Measurements from ENCODE around the gene FGD3. TPM values are rescaled to one million over a fixed set of nuclear protein-coding genes. Genes with fewer than 3 reads are reported as not detected.

FGD3 gene
- total RNA-seq, 2 experiments from 2014 or later, result 57.7 to 58.8 TPM

DNA sequence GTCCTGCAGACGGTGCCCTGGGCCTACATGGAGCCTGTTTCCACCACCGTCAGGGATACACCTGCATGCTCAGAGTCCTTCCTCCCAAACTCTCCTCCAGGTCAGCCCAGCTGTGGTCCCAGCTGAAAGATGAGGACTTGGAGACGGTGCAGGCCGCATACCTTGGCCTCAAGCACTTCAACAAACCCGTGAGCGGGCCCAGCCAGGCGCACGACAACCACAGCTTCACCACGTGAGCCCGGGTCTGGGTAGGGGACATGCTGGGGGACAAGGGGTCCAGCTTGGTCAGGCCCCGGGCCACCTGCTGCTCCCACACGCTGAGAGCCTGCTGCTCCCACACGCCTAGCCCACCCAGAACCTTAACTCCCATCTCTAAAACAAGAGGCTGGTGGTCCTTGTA is 132.0 kb downstream of the FGD3 start:
- intact Hi-C loops (cut with micrococcal nuclease), result no loop called here
- H3K9me3 Mint-ChIP-seq, result peaks cover 2% of the 10 kb centered on the region
- no peaks in the 10 kb centered on the region for H3K27me3 Mint-ChIP-seq (ENCODE audit: low read depth)
- H3K4me3 Mint-ChIP-seq, result no peak overlapping the region
- peaks cover 35% of the 10 kb centered on the region for H3K36me3 Mint-ChIP-seq (ENCODE audit: low read depth)
- DNase-seq, result peak; percentile 3
- peak overlapping the region; percentile 18 for H3K27ac Mint-ChIP-seq
- H3K4me1 Mint-ChIP-seq (ENCODE audit: low read depth), result peaks cover 60% of the 10 kb centered on the region
- CTCF ChIA-PET, result no interaction called here

- peak; percentile 3 for DNase-seq
- Mint-ChIP-seq H3K27me3 (ENCODE audit: low read depth) (no peaks in the 10 kb centered on the region), H3K9me3 (peaks cover 2% of the 10 kb centered on the region), H3K36me3 (ENCODE audit: low read depth) (peaks cover 42% of the 10 kb centered on the region), H3K4me3 (no peak overlapping the region), H3K27ac (peak overlapping the region; percentile 95), H3K4me1 (ENCODE audit: low read depth) (peaks cover 50% of the 10 kb centered on the region)
- CTCF ChIA-PET, result interaction anchor here (0.6 kb wide), 1 partner anchor 123 kb away, joined by 4 read pairs; no protein-coding TSS in a partner anchor
- intact Hi-C loops (cut with micrococcal nuclease), result no loop called here
Observed at GRCh38 chr9:93080406-93080805, 133.1 kb downstream of the FGD3 start.

DNA sequence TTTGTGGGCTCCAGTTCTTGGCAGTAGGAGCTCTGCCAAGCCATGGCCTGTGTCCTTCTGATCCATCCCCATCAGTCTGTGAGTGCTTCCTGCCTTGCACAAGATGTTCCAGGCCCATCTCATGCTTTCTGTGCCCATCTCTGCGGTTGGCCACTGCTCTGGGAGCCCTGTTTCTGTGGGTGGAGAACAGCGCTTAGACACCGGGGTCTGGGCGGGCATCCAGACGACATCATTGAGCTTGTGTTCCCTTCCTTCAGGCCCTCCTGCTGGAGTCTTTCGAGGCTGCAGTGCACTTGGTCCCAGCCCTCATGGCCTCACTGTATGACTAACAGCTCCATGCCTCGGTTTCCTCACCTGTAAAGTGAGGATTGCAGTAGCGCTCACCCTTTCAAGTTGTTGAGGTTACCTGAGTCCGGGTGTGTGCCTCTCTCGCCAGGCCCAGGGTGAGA is 133.8 kb downstream of the FGD3 start:
- peak overlapping the region; percentile 95 for H3K27ac Mint-ChIP-seq
- peaks cover 46% of the 10 kb centered on the region for H3K36me3 Mint-ChIP-seq (ENCODE audit: low read depth)
- DNase-seq, result peak; percentile 3
- H3K9me3 Mint-ChIP-seq, result peaks cover 2% of the 10 kb centered on the region
- no peak overlapping the region for H3K4me3 Mint-ChIP-seq
- no peaks in the 10 kb centered on the region for H3K27me3 Mint-ChIP-seq (ENCODE audit: low read depth)
- CTCF ChIA-PET, result interaction anchor here (0.6 to 2.6 kb wide), 4 partner anchors 9 to 124 kb away, joined by 3 to 8 read pairs (median 4); no protein-coding TSS in a partner anchor
- peaks cover 48% of the 10 kb centered on the region for H3K4me1 Mint-ChIP-seq (ENCODE audit: low read depth)
- intact Hi-C loops (cut with micrococcal nuclease), result no loop called here

GRCh38 chr9:93081931-93082330 is 134.6 kb downstream of the FGD3 start:
- CTCF ChIA-PET, result interaction anchor here (1.4 to 2.6 kb wide), 3 partner anchors 17 to 27 kb away, joined by 4 to 8 read pairs (median 5); no protein-coding TSS in a partner anchor
- Mint-ChIP-seq H3K27me3 (ENCODE audit: low read depth) (no peaks in the 10 kb centered on the region), H3K36me3 (ENCODE audit: low read depth) (peaks cover 51% of the 10 kb centered on the region), H3K27ac (peak overlapping the region; percentile 95), H3K4me1 (ENCODE audit: low read depth) (peaks cover 47% of the 10 kb centered on the region), H3K9me3 (peaks cover 2% of the 10 kb centered on the region), H3K4me3 (no peak overlapping the region)
- no peak for DNase-seq
- intact Hi-C loops (cut with micrococcal nuclease), result no loop called here

DNA sequence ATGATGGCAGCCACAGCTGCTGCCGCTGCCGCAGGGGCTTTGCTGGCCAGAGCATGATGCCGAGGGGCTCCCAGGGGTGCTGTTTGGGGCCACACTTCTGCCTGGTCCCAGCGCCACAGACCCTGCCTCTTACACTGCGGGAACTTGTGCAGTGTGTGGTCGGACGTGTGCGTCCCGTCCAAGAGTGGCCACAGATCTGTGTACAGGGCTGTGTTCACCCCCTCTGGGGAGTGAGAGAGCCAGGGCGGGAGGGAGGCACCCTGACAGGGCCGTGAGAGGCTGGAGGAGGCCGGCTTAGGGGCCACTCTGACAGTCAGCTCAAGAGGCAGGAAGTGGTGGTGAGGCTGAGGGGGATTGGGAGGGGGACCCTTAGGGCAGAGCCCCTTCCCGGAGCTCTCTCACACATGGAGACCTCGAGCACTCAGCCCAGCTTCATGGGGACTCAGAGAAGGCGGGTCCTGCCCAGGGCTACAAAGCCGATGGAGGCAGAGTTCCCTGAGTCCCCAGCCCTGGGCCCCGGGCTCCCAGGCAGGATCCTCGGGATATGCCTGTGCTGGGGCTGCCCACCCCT is 135.6 kb downstream of the FGD3 start:
- no peak overlapping the region for H3K4me3 Mint-ChIP-seq
- no peaks in the 10 kb centered on the region for H3K27me3 Mint-ChIP-seq (ENCODE audit: low read depth)
- CTCF ChIA-PET, result interaction anchor here (1.7 to 2.6 kb wide), 2 partner anchors 18 to 26 kb away, joined by 5 to 8 read pairs; no protein-coding TSS in a partner anchor
- peak overlapping the region; percentile 95 for H3K27ac Mint-ChIP-seq
- H3K36me3 Mint-ChIP-seq (ENCODE audit: low read depth), result peaks cover 51% of the 10 kb centered on the region
- peaks cover 40% of the 10 kb centered on the region for H3K4me1 Mint-ChIP-seq (ENCODE audit: low read depth)
- intact Hi-C loops (cut with micrococcal nuclease), result loop anchor here (1.0 kb wide), 2 partner anchors 8 to 19 kb away; no protein-coding TSS in a partner anchor
- peaks cover 2% of the 10 kb centered on the region for H3K9me3 Mint-ChIP-seq
- DNase-seq, result peak; percentile 49

DNA sequence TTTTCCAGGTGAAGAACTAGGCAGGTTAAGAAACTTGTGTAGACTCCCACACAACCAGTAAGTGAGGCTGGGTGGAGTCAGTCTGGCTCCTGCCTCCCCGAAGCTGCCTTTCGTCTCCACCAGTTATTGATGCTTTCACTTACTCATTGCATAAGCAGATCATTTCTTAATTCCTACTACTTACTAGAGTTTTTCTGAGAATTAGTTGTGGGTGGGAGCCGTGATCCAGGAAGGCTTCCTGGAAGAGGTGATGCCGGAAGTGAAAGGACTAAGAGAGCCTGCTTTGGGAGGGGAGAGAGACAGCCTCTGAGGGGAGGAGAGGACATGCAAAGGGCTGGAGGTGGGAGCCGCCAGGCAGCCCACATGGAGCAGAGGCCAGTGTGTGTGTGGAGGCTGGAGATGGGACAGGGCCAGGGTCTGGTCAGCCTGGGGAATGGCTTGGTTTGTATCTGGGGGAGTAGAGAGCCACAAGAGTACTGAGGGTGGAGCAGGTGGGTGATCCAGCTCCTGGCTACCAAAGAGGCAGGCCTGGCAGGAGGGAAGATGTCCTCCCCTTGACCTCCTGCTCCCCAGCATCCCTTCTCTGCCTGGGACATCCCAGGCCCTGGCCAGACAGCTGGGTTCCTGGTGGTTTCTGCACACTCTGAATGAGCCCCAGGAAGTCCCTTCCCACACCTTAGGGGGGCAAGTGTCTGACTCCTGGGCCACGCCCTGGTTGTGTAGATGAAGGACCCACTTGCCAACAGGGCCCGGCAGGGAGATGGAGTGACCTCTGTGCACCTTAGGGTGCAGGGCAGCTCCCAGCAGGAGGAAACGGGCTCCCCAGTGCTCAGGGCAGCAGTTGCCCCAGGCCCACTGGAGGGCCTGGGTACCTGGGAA is 136.5 kb downstream of the FGD3 start:
- Mint-ChIP-seq H3K27me3 (ENCODE audit: low read depth) (no peaks in the 10 kb centered on the region), H3K27ac (peak overlapping the region; percentile 95), H3K9me3 (peaks cover 2% of the 10 kb centered on the region), H3K4me3 (no peak overlapping the region), H3K4me1 (ENCODE audit: low read depth) (peaks cover 45% of the 10 kb centered on the region), H3K36me3 (ENCODE audit: low read depth) (peaks cover 55% of the 10 kb centered on the region)
- DNase-seq, result peak; percentile 79
- CTCF ChIA-PET, result interaction anchor here (0.7 to 2.6 kb wide), 3 partner anchors 19 to 25 kb away, joined by 3 to 8 read pairs (median 5); no protein-coding TSS in a partner anchor
- intact Hi-C loops (cut with micrococcal nuclease), result loop anchor here (1.0 kb wide), 2 partner anchors 7 to 20 kb away; no protein-coding TSS in a partner anchor

DNA sequence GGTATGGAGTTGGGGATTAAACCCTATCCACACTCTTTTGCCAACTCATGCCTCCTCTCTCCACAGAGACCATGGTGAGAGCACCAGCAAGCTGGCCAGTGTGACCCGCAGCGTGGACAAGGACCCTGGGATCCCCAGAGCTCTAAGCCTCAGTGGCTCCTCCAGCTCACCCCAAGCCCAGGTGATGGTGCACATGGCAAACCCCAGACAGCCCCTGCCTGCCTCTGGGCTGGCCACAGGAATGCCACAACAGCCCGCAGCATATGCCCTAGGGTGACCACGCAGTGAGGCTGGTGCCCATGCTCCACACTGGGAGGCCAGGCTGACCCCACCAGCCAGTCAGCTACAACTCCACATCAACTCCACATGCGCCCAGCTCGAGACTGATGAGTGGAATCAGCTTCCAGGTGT is 137.2 kb downstream of the FGD3 start:
- Mint-ChIP-seq H3K9me3 (peaks cover 2% of the 10 kb centered on the region), H3K27me3 (ENCODE audit: low read depth) (no peaks in the 10 kb centered on the region), H3K36me3 (ENCODE audit: low read depth) (peaks cover 60% of the 10 kb centered on the region), H3K4me3 (no peak overlapping the region), H3K4me1 (ENCODE audit: low read depth) (peaks cover 51% of the 10 kb centered on the region), H3K27ac (peak overlapping the region; percentile 95)
- intact Hi-C loops (cut with micrococcal nuclease), result no loop called here
- DNase-seq, result no peak
- CTCF ChIA-PET, result interaction anchor here (0.7 to 1.0 kb wide), 2 partner anchors 24 to 127 kb away, joined by 3 to 4 read pairs; no protein-coding TSS in a partner anchor

GRCh38 chr9:93085676-93086075 is 138.4 kb downstream of the FGD3 start:
- Mint-ChIP-seq H3K27ac (peak overlapping the region; percentile 36), H3K4me3 (no peak overlapping the region), H3K27me3 (ENCODE audit: low read depth) (no peaks in the 10 kb centered on the region), H3K36me3 (ENCODE audit: low read depth) (peaks cover 61% of the 10 kb centered on the region), H3K4me1 (ENCODE audit: low read depth) (peaks cover 63% of the 10 kb centered on the region), H3K9me3 (peaks cover 6% of the 10 kb centered on the region)
- DNase-seq, result no peak
- CTCF ChIA-PET, result no interaction called here
- intact Hi-C loops (cut with micrococcal nuclease), result no loop called here

Other genes starting within 250 kb of the FGD3 start
- gene BICD2, start 182.7 kb upstream of the FGD3 start, total RNA-seq, result 10 to 100 TPM; 11.2 to 12.0 TPM
- 1 to 10 TPM; 5.8 to 6.5 TPM for gene ZNF484, start 69.5 kb upstream of the FGD3 start, total RNA-seq
- 10 to 100 TPM; 62.7 to 68.3 TPM for gene SUSD3, start 111.2 kb downstream of the FGD3 start, total RNA-seq
- 10 to 100 TPM; 51.4 to 52.0 TPM for gene CARD19, start 148.7 kb downstream of the FGD3 start, total RNA-seq
- 10 to 100 TPM; 93.9 to 96.9 TPM for gene NINJ1, start 186.7 kb downstream of the FGD3 start, total RNA-seq
- gene WNK2, start 236.6 kb downstream of the FGD3 start, total RNA-seq, result 1 to 10 TPM; 5.2 to 5.8 TPM